Stimulated activated naive CD8-positive, alpha-beta T cell treated with anti-CD3 and anti-CD28 coated beads, Interleukin-15, Interleukin-2, amounts not matched to agents 100 ng/mL and 50 ng/mL, for 24 hours (primary cell): ENCODE data around the gene HIF3A.
"Not testable (repeated sequence)": the region's sequence is repeated elsewhere in the genome, so short reads cannot be mapped to it uniquely, and the experiment has no call there.

Source experiments
- H3K27ac Mint-ChIP-seq: one replicate; pipeline ENCODE4 v1.8.0; 2021; ENCODE audit warnings: mild to moderate bottlenecking, mixed read lengths
- H3K27me3 Mint-ChIP-seq: one replicate; pipeline ENCODE4 v1.8.0; 2021; ENCODE audit warnings: mixed read lengths
- H3K36me3 Mint-ChIP-seq: one replicate; pipeline ENCODE4 v1.8.0; 2021; ENCODE audit warnings: low read depth, mixed read lengths
- H3K4me1 Mint-ChIP-seq: one replicate; pipeline ENCODE4 v1.8.0; 2021; ENCODE audit warnings: low read depth, mixed read lengths
- H3K4me3 Mint-ChIP-seq: one replicate; pipeline ENCODE4 v1.8.0; 2021; ENCODE audit warnings: mild to moderate bottlenecking, mixed read lengths
- H3K9me3 Mint-ChIP-seq: one replicate; pipeline ENCODE4 v1.8.0; 2021; ENCODE audit warnings: mixed read lengths

The HIF3A gene

DNA sequence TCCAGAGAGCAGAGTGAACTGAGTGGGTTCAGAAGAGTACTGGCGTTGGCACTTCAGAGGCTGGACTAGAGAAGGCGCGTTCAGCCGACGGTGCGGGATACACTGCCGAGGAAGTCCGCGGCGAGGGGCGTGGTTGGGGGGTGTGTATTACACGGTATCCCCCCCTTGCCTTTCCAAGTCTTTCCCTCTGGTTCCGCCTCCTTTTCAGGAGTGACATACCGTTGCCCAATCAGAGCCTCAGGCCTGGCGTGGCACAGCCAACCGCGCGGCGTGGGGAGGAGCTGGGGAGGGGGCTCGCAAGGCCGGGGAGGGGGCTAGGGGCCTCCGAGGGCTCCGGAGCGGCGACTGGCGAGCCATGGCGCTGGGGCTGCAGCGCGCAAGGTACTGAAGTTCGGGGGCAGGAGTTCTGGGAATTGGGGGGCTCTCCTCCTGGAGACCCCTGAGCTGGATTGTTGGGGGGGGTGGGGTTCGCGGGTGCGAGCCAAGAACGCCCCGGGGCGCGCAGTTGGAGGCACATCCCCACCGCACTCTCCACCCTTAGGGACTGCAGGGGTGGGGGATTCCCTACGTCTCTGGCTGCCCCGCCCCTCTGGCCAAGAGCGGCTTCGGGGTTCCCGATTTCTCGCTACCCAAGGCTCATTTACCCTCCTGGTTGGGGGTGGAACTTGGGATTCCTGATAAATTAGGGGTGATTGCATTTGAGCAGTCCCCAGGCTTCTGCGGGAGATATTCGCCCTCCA, at the start of gene HIF3A:
Gene HIF3A, plus strand, starts transcription at position 321 of the 740 bp plus-strand sequence. Its CDS starts 35 bp downstream, at position 356.
- peaks cover 3% of the 10 kb centered on the region for H3K36me3 Mint-ChIP-seq
- H3K27ac Mint-ChIP-seq, result no peak within 1 kb of the TSS
- H3K4me1 Mint-ChIP-seq, result peaks cover 4% of the 10 kb centered on the region
- H3K9me3 Mint-ChIP-seq, result no peaks in the 10 kb centered on the region
- peaks cover 38% of the 10 kb centered on the region for H3K27me3 Mint-ChIP-seq
- H3K4me3 Mint-ChIP-seq, result no peak within 1 kb of the TSS

DNA sequence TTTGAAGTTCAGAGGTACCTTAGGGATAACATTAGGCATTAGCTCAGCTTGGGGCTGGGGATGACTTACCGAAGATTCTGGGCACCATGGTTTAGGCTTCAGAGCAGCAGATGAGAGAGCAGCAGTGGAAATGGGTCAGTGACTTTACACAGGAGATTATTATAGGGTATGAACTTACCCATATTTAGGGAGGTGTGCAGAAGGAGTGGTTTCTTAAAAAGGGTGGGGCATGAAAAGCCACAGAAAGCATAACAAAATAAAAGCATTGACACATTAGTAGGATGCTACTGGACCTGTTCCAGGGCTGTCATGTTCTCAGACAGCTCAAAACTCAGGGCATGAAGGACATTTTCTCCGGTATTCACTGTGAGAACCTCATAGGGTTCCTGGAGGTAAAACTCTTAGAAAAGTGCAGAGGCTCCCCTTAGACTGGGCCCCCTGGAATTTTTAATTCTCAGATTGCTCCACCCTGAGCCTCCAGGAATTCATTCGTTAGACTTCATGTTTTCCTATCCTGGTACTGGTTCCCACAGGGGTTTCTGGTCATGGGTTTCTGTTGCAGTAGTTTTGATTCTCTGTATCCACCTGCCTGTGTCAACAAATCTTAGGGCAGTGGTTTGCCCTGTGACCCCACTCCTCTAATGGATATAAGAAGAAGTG, 46.6 kb upstream of the HIF3A start:
- Mint-ChIP-seq H3K4me3 (no peak overlapping the region), H3K4me1 (no peaks in the 10 kb centered on the region), H3K9me3 (no peaks in the 10 kb centered on the region), H3K27ac (no peak overlapping the region), H3K36me3 (no peaks in the 10 kb centered on the region), H3K27me3 (peaks cover 76% of the 10 kb centered on the region)

DNA sequence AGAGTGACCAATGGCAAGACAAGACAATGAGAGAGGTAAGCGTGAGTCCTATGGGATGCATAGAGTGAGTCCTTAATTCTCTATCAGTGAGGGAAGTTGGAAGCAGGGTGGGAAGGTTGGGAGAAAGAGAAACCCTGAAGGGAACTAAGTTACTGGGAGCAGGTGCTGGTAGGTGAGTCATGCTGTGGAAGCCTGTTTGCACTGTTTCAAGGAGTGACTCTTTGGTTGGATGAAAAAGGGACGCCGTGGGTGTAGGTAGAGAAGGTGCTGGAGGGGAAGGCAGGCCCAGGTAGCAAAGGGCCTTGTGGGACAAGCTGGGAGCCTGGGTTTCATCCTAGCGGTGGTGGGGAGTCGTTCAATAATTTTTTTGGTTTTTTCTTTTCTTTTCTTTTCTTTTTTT, 45.4 kb upstream of the HIF3A start:
- H3K9me3 Mint-ChIP-seq, result no peaks in the 10 kb centered on the region
- no peak overlapping the region for H3K27ac Mint-ChIP-seq
- no peak overlapping the region for H3K4me3 Mint-ChIP-seq
- H3K36me3 Mint-ChIP-seq, result no peaks in the 10 kb centered on the region
- H3K4me1 Mint-ChIP-seq, result no peaks in the 10 kb centered on the region
- peaks cover 68% of the 10 kb centered on the region for H3K27me3 Mint-ChIP-seq

DNA sequence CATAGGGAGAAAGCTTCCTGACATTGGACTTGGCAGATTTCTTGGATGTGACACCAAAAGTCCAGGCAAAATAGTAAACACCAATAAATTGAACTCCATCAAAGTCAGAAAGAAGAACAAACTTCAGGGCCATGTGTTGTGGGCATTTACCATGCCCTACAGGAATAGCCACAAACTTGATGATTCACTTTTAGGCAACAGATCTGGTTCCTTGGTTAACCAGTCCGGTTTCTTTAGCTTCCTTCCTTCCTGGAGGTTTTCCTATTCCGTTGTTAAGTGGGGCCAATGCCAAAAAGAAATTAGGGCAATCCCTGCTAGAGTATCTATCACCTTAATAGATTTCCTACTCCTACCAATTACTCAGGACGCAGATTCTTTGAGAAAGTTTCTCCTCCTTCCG, 42.1 kb upstream of the HIF3A start:
- Mint-ChIP-seq H3K9me3 (no peaks in the 10 kb centered on the region), H3K4me1 (no peaks in the 10 kb centered on the region), H3K4me3 (no peak overlapping the region), H3K36me3 (no peaks in the 10 kb centered on the region), H3K27ac (no peak overlapping the region), H3K27me3 (peaks cover 56% of the 10 kb centered on the region)

DNA sequence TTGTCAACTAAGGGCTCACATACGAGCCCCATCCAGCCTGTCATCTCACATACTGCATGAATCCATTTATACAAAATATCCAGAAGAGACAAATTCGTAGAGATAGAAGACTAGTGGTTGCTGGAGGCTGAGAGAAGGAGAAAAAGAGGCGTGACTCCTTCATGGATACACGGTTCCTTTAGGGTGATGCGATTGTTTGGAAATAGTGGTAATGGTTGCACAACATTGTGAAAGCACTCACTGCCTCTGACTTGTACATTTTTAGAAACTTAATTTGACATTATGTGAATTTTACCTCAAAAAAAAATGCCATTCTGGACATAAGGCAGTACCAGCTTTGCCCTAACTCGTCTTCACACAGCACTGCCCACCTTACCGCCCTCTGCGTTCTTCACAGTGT, 40.0 kb upstream of the HIF3A start:
- no peak overlapping the region for H3K27ac Mint-ChIP-seq
- no peak overlapping the region for H3K4me3 Mint-ChIP-seq
- H3K9me3 Mint-ChIP-seq, result no peaks in the 10 kb centered on the region
- no peaks in the 10 kb centered on the region for H3K4me1 Mint-ChIP-seq
- H3K36me3 Mint-ChIP-seq, result no peaks in the 10 kb centered on the region
- H3K27me3 Mint-ChIP-seq, result peaks cover 55% of the 10 kb centered on the region

DNA sequence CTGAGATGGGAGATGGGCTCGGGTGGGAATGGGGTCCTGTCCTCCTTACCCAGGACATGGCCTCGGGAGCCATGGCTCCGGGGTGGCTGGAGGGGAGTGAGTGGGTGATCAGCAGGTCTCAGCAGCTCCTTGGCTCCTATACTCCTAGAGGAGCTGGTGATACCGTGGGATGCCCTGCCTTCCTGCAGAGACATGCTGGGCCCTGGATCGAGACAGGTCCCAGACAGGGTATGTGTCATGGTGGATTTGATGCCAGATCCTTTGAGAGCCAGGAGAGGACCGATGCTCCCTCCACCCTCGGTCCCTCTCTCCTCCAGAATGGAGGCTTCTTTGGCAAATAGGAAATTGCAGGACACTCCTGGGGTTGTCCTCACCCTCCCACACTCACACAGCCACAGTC, 35.3 kb upstream of the HIF3A start:
- Mint-ChIP-seq H3K4me1 (peaks cover 14% of the 10 kb centered on the region), H3K27me3 (peaks cover 57% of the 10 kb centered on the region)
- H3K36me3 Mint-ChIP-seq, H3K9me3 Mint-ChIP-seq, H3K27ac Mint-ChIP-seq, H3K4me3 Mint-ChIP-seq: not testable (repeated sequence)

DNA sequence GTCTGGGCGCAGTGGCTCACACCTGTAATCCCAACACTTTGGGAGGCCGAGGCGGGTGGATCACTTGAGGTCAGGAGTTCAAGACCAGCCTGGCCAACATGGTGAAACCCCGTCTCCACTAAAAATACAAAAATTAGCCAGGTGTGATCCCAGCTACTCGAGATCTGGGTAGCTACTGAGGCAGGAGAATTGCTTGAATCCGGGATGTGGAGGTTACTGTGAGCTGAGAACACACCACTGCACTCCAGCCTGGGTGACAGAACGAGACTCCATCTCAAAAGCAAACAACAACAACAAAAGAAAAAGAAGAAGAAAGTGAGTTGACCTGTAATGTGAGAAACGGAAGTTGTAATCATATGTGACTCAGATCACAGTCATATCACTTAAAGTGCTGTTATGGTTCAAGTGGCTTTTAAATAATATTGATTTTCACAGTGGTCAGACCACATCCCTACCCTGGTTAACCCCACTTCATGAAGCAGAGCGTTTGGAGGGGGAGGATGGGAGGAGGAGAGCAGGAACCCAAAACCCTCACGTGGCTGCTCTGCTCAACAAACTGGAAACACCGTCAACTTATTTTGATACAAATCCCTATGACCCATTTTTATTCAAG, 34.1 kb upstream of the HIF3A start:
- Mint-ChIP-seq H3K4me3 (peak overlapping the region; percentile 72), H3K27ac (peak overlapping the region; percentile 84), H3K4me1 (peaks cover 14% of the 10 kb centered on the region), H3K27me3 (peaks cover 59% of the 10 kb centered on the region)
- not testable (repeated sequence) for H3K36me3 Mint-ChIP-seq, H3K9me3 Mint-ChIP-seq

DNA sequence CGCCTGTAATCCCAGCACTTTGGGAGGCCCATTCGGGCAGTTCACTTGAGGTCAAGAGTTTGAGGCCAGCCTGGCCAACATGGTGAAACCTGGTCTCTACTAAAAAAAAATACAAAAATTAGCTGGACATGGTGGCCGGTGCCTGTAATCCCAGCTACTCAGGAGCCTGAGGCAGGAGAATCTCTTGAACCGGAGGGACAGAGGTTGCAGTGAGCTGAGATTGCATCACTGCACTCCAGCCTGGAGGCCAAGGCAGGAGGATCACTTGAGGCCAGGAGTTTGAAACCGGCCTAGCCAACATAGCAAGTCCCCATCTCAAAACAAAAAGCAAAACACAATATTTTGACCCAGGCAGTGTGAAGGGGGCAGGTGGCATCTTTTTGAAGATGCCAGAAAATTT, 32.0 kb upstream of the HIF3A start:
- not testable (repeated sequence) for H3K27ac Mint-ChIP-seq, H3K9me3 Mint-ChIP-seq, H3K4me3 Mint-ChIP-seq, H3K36me3 Mint-ChIP-seq
- peaks cover 21% of the 10 kb centered on the region for H3K4me1 Mint-ChIP-seq
- H3K27me3 Mint-ChIP-seq, result peaks cover 68% of the 10 kb centered on the region

DNA sequence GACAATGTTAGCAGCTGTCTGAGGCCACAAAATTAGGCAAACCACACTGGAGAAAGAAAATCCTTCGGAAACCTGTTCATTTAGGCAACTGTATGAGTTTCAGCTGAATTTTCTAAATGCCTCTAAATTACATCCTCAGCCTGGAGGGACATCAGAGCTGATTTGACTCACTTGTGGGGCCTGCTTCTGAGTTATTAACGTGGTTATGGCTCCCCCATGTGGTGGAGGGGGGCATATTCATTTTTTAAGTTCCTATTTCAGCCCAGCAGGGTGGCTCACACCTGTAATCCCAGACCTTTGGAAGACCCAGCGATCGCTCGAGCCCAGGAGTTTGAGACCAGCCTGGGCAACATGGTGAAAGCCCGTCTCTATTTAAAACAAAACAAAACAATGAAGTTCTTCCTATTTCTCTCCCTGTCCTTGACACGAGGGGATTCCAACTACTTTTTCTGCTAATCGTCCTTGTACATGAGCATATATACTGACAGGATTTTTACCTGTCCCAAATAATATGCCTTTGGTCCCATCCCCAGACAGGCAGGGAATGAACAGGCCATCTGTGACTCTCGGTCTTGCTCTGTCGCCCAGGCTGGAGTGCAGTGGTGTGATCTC, 31.5 kb upstream of the HIF3A start:
- Mint-ChIP-seq H3K9me3 (no peaks in the 10 kb centered on the region), H3K27me3 (peaks cover 65% of the 10 kb centered on the region), H3K36me3 (no peaks in the 10 kb centered on the region), H3K4me3 (no peak overlapping the region), H3K27ac (no peak overlapping the region), H3K4me1 (peaks cover 21% of the 10 kb centered on the region)

DNA sequence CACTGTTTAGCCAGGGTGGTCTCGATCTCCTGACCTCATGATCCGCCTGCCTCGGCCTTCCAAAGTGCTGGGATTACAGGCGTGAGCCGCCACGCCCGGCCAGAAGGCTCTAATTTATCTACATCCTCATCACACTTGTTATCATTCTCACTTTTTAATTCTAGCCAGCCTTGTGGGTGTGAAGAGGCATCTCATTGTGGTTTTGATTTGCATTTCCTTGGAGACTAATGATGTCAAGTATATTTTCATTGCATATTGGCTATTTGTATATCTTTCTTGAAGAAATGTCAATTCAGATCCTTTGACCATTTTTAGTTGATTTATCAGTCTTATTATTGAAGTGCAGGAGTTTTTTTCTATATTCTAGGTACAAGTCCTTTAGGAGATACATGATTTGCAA, 27.7 kb upstream of the HIF3A start:
- peaks cover 42% of the 10 kb centered on the region for H3K27me3 Mint-ChIP-seq
- no peaks in the 10 kb centered on the region for H3K9me3 Mint-ChIP-seq
- no peak overlapping the region for H3K27ac Mint-ChIP-seq
- H3K4me3 Mint-ChIP-seq, result no peak overlapping the region
- H3K36me3 Mint-ChIP-seq, result no peaks in the 10 kb centered on the region
- H3K4me1 Mint-ChIP-seq, result peaks cover 25% of the 10 kb centered on the region

DNA sequence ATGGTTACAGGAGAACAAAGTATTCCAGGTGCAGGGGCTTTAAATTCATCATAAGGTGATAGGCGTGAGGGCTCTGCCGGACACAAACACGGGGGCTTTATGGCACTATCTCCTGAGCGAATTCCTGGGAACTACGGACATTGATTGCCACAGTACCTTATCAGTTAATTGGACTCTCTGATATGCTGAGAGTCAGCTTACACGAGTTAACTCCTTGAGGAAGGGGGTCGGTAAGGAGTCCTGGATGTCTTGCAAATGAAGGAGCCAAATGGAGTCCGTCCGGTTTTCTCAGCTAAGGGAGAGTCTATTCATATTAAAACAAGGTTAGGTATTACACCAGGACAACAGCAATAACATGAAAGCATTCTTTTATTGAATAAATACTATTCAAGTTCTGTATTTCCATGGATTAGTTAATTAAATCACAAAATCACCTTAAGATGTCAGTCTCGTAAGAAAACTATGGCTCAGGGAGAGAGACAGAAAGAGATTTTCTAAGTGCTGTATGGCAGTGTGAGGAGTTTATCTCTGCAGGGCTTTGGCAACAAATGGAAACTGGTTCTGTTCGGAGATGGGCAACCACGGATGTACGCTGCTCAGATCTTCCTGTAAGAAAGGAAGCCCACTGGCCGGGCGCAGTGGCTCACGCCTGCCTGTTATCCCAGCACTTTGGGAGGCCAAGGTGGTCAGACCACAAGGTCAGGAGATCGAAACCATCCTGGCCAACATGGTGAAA, 26.2 kb upstream of the HIF3A start:
- H3K27ac Mint-ChIP-seq, result no peak overlapping the region
- peaks cover 33% of the 10 kb centered on the region for H3K27me3 Mint-ChIP-seq
- H3K4me1 Mint-ChIP-seq, result peaks cover 25% of the 10 kb centered on the region
- H3K9me3 Mint-ChIP-seq, result no peaks in the 10 kb centered on the region
- no peaks in the 10 kb centered on the region for H3K36me3 Mint-ChIP-seq
- no peak overlapping the region for H3K4me3 Mint-ChIP-seq

DNA sequence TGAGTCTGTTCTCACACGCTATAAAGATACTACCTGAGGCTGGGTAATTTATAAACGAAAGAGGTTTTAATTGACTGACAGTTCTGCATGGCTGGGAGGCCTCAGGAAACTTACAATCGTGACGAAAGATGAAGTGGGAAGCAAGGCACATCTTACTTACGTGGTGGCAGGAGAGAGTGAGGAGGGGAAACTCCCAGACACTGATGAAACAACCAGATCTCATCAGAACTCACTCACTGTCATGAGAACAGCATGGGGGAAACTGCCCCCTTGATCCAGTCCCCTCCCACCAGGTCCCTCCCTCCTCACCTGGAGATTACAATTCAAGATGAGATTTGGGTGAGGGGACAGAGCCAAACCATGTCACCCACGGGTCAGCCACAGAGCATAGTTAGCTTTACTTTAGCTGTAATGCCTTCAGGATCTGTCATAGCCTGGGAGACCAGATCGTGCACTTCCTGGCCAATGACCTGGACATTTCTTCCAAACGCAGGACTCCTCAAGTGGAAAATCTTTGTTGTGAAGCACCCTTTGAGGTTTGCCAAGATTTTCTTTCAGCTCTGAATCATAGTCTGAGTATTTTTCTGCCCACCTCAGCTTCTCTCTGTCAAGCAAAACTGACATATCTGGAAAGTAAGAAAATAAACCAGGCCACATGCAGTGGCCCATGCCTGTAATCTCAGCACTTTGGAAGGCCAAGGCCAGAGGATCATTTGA, 25.2 kb upstream of the HIF3A start:
- Mint-ChIP-seq H3K36me3 (no peaks in the 10 kb centered on the region), H3K27ac (peak overlapping the region; percentile 71), H3K4me3 (peak overlapping the region; percentile 12), H3K27me3 (peaks cover 27% of the 10 kb centered on the region), H3K9me3 (no peaks in the 10 kb centered on the region), H3K4me1 (peaks cover 25% of the 10 kb centered on the region)

DNA sequence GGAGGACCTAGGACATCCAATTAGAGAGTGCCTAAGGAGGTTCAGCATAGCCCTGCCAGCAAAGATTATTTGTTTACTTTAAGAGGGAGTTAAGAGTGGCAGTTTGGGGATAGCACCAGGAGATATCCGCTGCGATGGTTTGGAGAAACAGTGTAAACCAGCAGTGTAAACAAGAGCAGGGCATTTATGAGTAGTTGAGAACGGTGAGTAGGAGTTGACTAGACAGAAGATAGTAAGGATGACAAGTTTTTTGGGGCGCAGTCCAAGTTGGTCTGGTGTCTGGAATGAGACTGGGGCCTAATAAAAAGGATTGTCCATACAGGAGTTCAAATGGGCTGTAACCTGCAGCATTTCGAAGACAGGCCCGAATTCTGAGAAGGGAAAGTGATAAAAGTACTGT, 22.9 kb upstream of the HIF3A start:
- not testable (repeated sequence) for H3K4me3 Mint-ChIP-seq, H3K36me3 Mint-ChIP-seq, H3K27ac Mint-ChIP-seq, H3K9me3 Mint-ChIP-seq
- H3K4me1 Mint-ChIP-seq, result peaks cover 22% of the 10 kb centered on the region
- H3K27me3 Mint-ChIP-seq, result peaks cover 20% of the 10 kb centered on the region

DNA sequence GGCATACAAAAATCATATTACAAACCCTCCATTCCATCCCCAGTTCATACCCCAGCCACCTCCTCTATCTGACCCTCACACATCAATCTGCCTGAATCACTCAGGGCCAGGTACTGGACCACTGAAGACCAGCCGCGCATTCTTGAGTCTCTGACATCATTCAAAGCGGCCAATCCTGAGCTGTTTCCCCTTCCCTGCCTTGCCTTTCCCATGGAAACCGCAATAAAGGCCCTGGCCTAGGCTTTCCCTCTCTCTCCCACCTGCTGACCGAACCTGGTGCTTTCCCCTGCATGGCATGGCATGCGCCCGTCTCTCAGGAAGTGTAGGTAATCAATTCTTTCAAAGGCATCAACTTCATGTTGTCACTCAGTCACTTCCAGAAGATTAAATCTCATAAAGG, 17.7 kb upstream of the HIF3A start:
- Mint-ChIP-seq H3K27ac (no peak overlapping the region), H3K4me3 (no peak overlapping the region)

More for the DNA sequence above, 17.7 kb upstream of the HIF3A start:
- no peaks in the 10 kb centered on the region for H3K9me3 Mint-ChIP-seq
- no peaks in the 10 kb centered on the region for H3K36me3 Mint-ChIP-seq
- peaks cover 20% of the 10 kb centered on the region for H3K27me3 Mint-ChIP-seq
- H3K4me1 Mint-ChIP-seq, result no peaks in the 10 kb centered on the region
